Measurements from ENCODE around the gene KRT23. TPM values are rescaled to one million over a fixed set of nuclear protein-coding genes. Genes with fewer than 3 reads are reported as not detected.

Gene KRT23
- total and polyA plus RNA-seq, 10 of the 15 experiments (the other 5 are each of a cell fraction or from before 2014, with no cell fraction given), result not detected

GRCh38 chr17:40912486-40913210 lies 24.8 kb downstream of the KRT23 start (continued):
- TF ChIP-seq ATF2 (IDR thresholded peaks at IDR 0.05; ENCODE audit: low read length), result no peak
- no peak for TF ChIP-seq RCOR1 (conservative IDR thresholded peaks at IDR 0.05; ENCODE audit: low read depth, low read length)
- TF ChIP-seq STAT3 (IDR thresholded peaks at IDR 0.05; ENCODE audit: low read depth, low read length), result no peak
- TF ChIP-seq NFXL1 (IDR thresholded peaks at IDR 0.05; ENCODE audit: borderline replicate concordance), result no peak
- TF ChIP-seq RAD21 (IDR thresholded peaks at IDR 0.05; ENCODE audit: insufficient read depth, low read depth, low read length), result no peak

GRCh38 chr17:40910441-40910841 lies 27.0 kb downstream of the KRT23 start:
- Histone ChIP-seq H3K27ac (ENCODE audit: control insufficient read depth, insufficient read depth) (no peak overlapping the region), H3K4me2 (ENCODE audit: control insufficient read depth, insufficient read depth) (no peak overlapping the region), H3K27me3 (replicated peaks in 1 of 2; ENCODE audit: control insufficient read depth in 2 of 2, insufficient read depth in 2 of 2, low read length in 1 of 2) (0 out of 4 replicates have a peak, but pooled peaks cover 0 to 4% of the 10 kb centered on the region in 2 experiments), H3K4me3 (no peak overlapping the region), H4K20me1 (ENCODE audit: control insufficient read depth, insufficient read depth) (no peaks in the 10 kb centered on the region), H3K79me2 (ENCODE audit: control insufficient read depth, insufficient read depth, low read length) (no peaks in the 10 kb centered on the region), H3K9ac (ENCODE audit: control insufficient read depth, insufficient read depth, low read length) (no peak overlapping the region), H3K36me3 (ENCODE audit: control insufficient read depth in 2 of 2, insufficient read depth in 2 of 2, low read length in 1 of 2) (no peaks in the 10 kb centered on the region), H3K4me1 (ENCODE audit: control insufficient read depth, insufficient read depth, low read length) (peaks cover 10% of the 10 kb centered on the region; the same call in 1 of the 2 replicates), H3K9me3 (replicated peaks; ENCODE audit: control insufficient read depth, insufficient read depth, low read length) (no peaks in the 10 kb centered on the region), H2AFZ (ENCODE audit: control insufficient read depth, low read depth, low read length) (no peak overlapping the region)
- intact Hi-C loops (cut with micrococcal nuclease; ENCODE audit: unreplicated experiment), result loop anchor here (5.0 kb wide), 2 partner anchors 587 to 737 kb away; no protein-coding TSS in a partner anchor
- RAD21 ChIA-PET (ENCODE audit: unreplicated experiment), result interaction anchor here (0.7 to 2.7 kb wide), 4 partner anchors 295 to 738 kb away, joined by 3 to 8 read pairs (median 4); no protein-coding TSS in a partner anchor
- ATAC-seq (no peak), FAIRE-seq (no peak), DNase-seq (ENCODE audit: low read depth, low spot score) (no peak)
- in situ Hi-C loops (cut with MboI), result loop anchor here (5.0 kb wide), 2 partner anchors 412 to 752 kb away; no protein-coding TSS in a partner anchor
- SMC1A ChIA-PET (ENCODE audit: uncharacterized antibody, unreplicated experiment), result interaction anchor here (0.6 to 2.5 kb wide), 7 partner anchors 10 to 739 kb away, joined by 3 to 11 read pairs (median 3); no protein-coding TSS in a partner anchor
- CTCF ChIA-PET, result interaction anchor here (0.8 to 3.8 kb wide), 8 partner anchors 24 to 756 kb away, joined by 3 to 29 read pairs (median 9); no protein-coding TSS in a partner anchor
- POLR2A ChIA-PET, result interaction anchor here (1.2 kb wide), 1 partner anchor 638 kb away, joined by 3 read pairs; no protein-coding TSS in a partner anchor
- WGBS (ENCODE audit: insufficient coverage, insufficient replicate concordance, low lambda C conversion rate, missing lambda C conversion rate), result 21% methylated on average over 3 of the region's 3 CpGs
- no TSS peak for BruUV-seq (replicated peaks)
- no peak for TF ChIP-seq PAX8 (IDR thresholded peaks at IDR 0.05)
- TF ChIP-seq ESRRA (IDR thresholded peaks at IDR 0.05; ENCODE audit: low read length), result no peak
- TF ChIP-seq SPI1 (IDR thresholded peaks at IDR 0.05; ENCODE audit: borderline replicate concordance, insufficient read depth, low read depth, low read length), result 0 out of 2 replicates have a peak, but pooled peaks have one; percentile 5
- no peak for TF ChIP-seq NKRF (conservative IDR thresholded peaks at IDR 0.05)
- TF ChIP-seq RFX5 (IDR thresholded peaks at IDR 0.05; ENCODE audit: low read depth, low read length), result no peak

All from GM12878 (cell line).